Common myeloid progenitor, CD34-positive (primary cell): ENCODE measurements around the gene AFF3.

ENCODE experiments used
- CTCF ChIA-PET: fragments of 350-600 bp; sonication (Branson Sonifier 250); formaldehyde crosslinking; loops from one replicate; lab custom pipeline; 2021; ENCODE audit warnings: antibody characterized with exemption; lab: Charles Lee
- POLR2A ChIA-PET: fragments of 350-600 bp; sonication (Branson Sonifier 250); formaldehyde crosslinking; loops from one replicate; lab custom pipeline; 2021; ENCODE audit warnings: antibody characterized with exemption; lab: Charles Lee
- DNase-seq, 3 donors: peaks; one replicate each; pipeline versions ENCODE4 v3.0.0 to v3.0.0-alpha.2; 2013
- H3K27ac ChIP-seq, 2 experiments: 1 replicate in 1 of 2; 2 replicates in 1 of 2; pipeline ENCODE4 v1.7.0; 2013; ENCODE audit warnings: inconsistent platforms in 2 of 2, low read length in 2 of 2, mild to moderate bottlenecking in 2 of 2, low read depth in 1 of 2, moderate library complexity in 1 of 2; ENCODE audit not compliant: severe bottlenecking in 2 of 2, insufficient read depth in 1 of 2, poor library complexity in 1 of 2
- H3K27me3 ChIP-seq, 5 experiments: replicated peaks in 2 of 5; 1 replicate in 3 of 5; 2 replicates in 2 of 5; pipeline versions ENCODE4 v1.6.1 to v1.7.0; 2013; ENCODE audit warnings: low read length in 4 of 5, mild to moderate bottlenecking in 2 of 5, moderate library complexity in 2 of 5, inconsistent platforms in 1 of 5; ENCODE audit not compliant: insufficient read depth in 5 of 5, control insufficient read depth in 4 of 5
- H3K36me3 ChIP-seq, 4 experiments: 1 replicate in 2 of 4; 2 replicates in 2 of 4; pipeline versions ENCODE4 v1.6.1 to v1.7.0; 2013; ENCODE audit warnings: low read length in 3 of 4, control low read depth in 1 of 4, mild to moderate bottlenecking in 1 of 4; ENCODE audit not compliant: control insufficient read depth in 4 of 4, insufficient read depth in 4 of 4
- H3K4me1 ChIP-seq, 4 experiments: 1 replicate in 3 of 4; 2 replicates in 1 of 4; pipeline versions ENCODE4 v1.6.1 to v1.7.1; 2013; ENCODE audit warnings: low read length in 3 of 4, mild to moderate bottlenecking in 3 of 4, control low read depth in 1 of 4, inconsistent platforms in 1 of 4, moderate library complexity in 1 of 4; ENCODE audit not compliant: control insufficient read depth in 4 of 4, insufficient read depth in 4 of 4; ENCODE audit errors: control extremely low read depth in 1 of 4
- H3K4me3 ChIP-seq, 7 experiments: 1 replicate in 4 of 7; 2 replicates in 3 of 7; pipeline versions ENCODE4 v1.5.1 to v1.7.0; 2013; ENCODE audit warnings: mild to moderate bottlenecking in 7 of 7, low read length in 6 of 7, moderate library complexity in 6 of 7, inconsistent platforms in 2 of 7, low read depth in 2 of 7, control low read depth in 1 of 7; ENCODE audit not compliant: insufficient read depth in 4 of 7, control insufficient read depth in 1 of 7; ENCODE audit errors: extremely low read depth in 1 of 7
- H3K9me3 ChIP-seq, 5 experiments: 1 replicate in 4 of 5; 2 replicates in 1 of 5; pipeline versions ENCODE4 v1.6.1 to v1.7.1; 2013; ENCODE audit warnings: low read length in 4 of 5, mild to moderate bottlenecking in 2 of 5, inconsistent platforms in 1 of 5, low read depth in 1 of 5, moderate library complexity in 1 of 5; ENCODE audit not compliant: control insufficient read depth in 4 of 5, insufficient read depth in 2 of 5; ENCODE audit errors: control extremely low read depth in 1 of 5
- WGBS: methylation state at CpG from one replicate; pipeline ENCODE4 v1.1.5; 2013; ENCODE audit not compliant: insufficient coverage; 5-methylcytosine and 5-hydroxymethylcytosine counted together

The AFF3 gene

GRCh38 chr2:99987160-99987559 lies 155.2 kb downstream of the AFF3 start:
- Histone ChIP-seq H3K36me3 (peaks cover 0 to 6% (median 3%) of the 10 kb centered on the region in 4 experiments), H3K9me3 (peaks cover 0 to 2% (median 0%) of the 10 kb centered on the region in 5 experiments), H3K27me3 (no peaks in the 10 kb centered on the region), H3K4me1 (no peaks in the 10 kb centered on the region), H3K27ac (no peak overlapping the region), H3K4me3 (no peak overlapping the region)
- DNase-seq, result no peak
- 100% methylated on average over 3 of the region's 4 CpGs for WGBS
- CTCF ChIA-PET, result interaction anchor here (1.3 kb wide), 1 partner anchor 10 kb away, joined by 3 read pairs; no protein-coding TSS in a partner anchor
- POLR2A ChIA-PET, result no interaction called here

DNA sequence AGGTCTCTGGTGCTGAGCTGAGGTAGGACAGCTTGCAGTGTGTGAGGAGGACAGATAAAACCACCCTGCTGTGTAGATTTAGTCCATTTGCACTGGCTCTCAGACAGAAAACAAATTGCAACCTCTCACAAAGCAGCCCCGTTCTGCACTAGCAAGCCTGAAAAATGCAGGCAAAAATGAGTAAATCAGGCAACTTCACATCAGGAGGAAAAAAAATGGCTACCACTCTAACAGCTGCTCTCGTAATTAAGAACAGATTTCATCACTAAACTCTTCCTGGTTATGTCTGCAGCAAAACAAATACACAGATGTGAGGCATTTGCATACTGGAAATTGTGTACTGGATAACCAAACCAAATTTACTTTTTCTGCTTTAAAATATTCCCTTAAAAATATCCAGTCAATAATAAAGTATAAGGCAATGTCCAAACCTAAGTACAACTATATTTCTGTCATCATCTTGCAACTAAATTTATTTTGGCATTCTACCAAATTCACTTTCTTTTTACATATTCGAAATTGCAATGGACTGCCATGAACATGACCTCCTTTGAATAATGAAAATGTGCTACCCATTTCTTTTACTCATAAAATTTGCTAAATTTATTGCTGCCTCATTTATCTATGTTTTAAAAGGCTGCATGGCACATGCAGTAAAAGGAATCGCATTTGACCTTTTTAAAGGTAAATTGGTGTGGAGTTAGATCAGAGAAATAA lies 157.4 kb downstream of the AFF3 start:
- CTCF ChIA-PET, result no interaction called here
- WGBS, result 94% methylated on average over 2 of the region's 4 CpGs
- POLR2A ChIA-PET, result no interaction called here
- H3K9me3 ChIP-seq, result peaks cover 0 to 2% (median 0%) of the 10 kb centered on the region in 5 experiments
- no peaks in the 10 kb centered on the region for H3K4me1 ChIP-seq
- H3K36me3 ChIP-seq, result peaks cover 0 to 5% (median 3%) of the 10 kb centered on the region in 4 experiments
- H3K4me3 ChIP-seq, result no peak overlapping the region
- H3K27ac ChIP-seq, result no peak overlapping the region
- H3K27me3 ChIP-seq, result no peaks in the 10 kb centered on the region
- no peak for DNase-seq

DNA sequence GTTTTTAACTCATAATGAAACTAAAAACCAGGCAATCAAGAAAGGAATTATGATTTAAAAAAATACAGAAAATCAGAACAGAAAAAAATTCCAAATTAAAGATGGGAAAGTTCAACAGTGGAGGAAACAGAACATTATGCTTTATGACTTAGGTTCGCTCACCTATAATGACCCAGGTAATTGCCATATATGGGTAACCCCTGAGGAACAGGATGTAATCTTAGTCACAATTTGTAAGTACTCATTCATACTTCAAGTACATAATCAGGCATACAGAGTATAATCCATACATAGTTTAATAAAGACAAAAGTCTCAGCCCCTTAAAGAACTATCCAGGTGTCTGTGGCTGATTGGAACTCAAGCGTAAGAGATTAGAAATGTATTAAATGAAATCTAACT lies 159.6 kb downstream of the AFF3 start:
- Histone ChIP-seq H3K27me3 (no peaks in the 10 kb centered on the region), H3K36me3 (peaks cover 0 to 8% (median 3%) of the 10 kb centered on the region in 4 experiments), H3K4me1 (no peaks in the 10 kb centered on the region), H3K4me3 (no peak overlapping the region), H3K27ac (no peak overlapping the region), H3K9me3 (peaks cover 0 to 2% (median 0%) of the 10 kb centered on the region in 5 experiments)
- CTCF ChIA-PET, result interaction anchor here (1.7 kb wide), 1 partner anchor 9 kb away, joined by 3 read pairs; no protein-coding TSS in a partner anchor
- WGBS, result 100% methylated on average over 1 of the region's 2 CpGs
- no peak for DNase-seq
- POLR2A ChIA-PET, result no interaction called here

GRCh38 chr2:99981840-99982239 lies 160.6 kb downstream of the AFF3 start:
- CTCF ChIA-PET, result no interaction called here
- H3K4me1 ChIP-seq, result no peaks in the 10 kb centered on the region
- POLR2A ChIA-PET, result no interaction called here
- H3K4me3 ChIP-seq, result no peak overlapping the region
- DNase-seq, result no peak
- peaks cover 0 to 2% (median 0%) of the 10 kb centered on the region in 5 experiments for H3K9me3 ChIP-seq
- no peak overlapping the region for H3K27ac ChIP-seq
- H3K27me3 ChIP-seq, result no peaks in the 10 kb centered on the region
- 88% methylated on average over 1 of the region's 1 CpG for WGBS
- peaks cover 0 to 12% (median 2%) of the 10 kb centered on the region in 4 experiments for H3K36me3 ChIP-seq

- CTCF ChIA-PET, result no interaction called here
- Histone ChIP-seq H3K9me3 (peaks cover 0 to 2% (median 0%) of the 10 kb centered on the region in 5 experiments), H3K27me3 (no peaks in the 10 kb centered on the region), H3K4me1 (no peaks in the 10 kb centered on the region), H3K36me3 (peaks cover 0 to 12% (median 2%) of the 10 kb centered on the region in 4 experiments), H3K4me3 (no peak overlapping the region), H3K27ac (no peak overlapping the region)
- POLR2A ChIA-PET, result no interaction called here
- 96% methylated on average over 2 of the region's 2 CpGs for WGBS
- no peak for DNase-seq
Measured at GRCh38 chr2:99980176-99980575, 162.2 kb downstream of the AFF3 start.

DNA sequence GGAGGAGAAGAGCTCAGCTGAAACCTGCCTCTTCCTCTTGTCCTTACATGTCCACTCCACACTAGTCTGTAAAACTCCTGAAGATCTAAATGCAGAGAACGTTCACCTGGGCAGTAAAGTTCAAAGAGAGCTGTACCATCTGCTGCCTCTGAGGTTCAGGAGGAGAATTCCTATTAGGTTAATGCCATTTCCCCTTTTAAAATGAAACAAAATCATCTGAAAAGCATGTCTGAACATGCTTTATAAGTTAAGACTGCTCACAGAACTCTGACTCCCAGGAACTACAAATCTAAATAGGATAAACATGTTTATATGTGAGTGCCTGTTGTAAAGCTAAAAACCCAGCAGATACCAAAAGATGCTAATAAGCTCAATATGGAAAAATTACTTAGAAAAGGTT lies 164.4 kb downstream of the AFF3 start:
- 100% methylated on average over 1 of the region's 1 CpG for WGBS
- Histone ChIP-seq H3K27ac (no peak overlapping the region), H3K9me3 (peaks cover 0 to 2% (median 0%) of the 10 kb centered on the region in 5 experiments), H3K36me3 (peaks cover 0 to 12% (median 4%) of the 10 kb centered on the region in 4 experiments), H3K4me3 (no peak overlapping the region), H3K4me1 (no peaks in the 10 kb centered on the region), H3K27me3 (no peaks in the 10 kb centered on the region)
- ChIA-PET POLR2A (interaction anchor here (0.6 kb wide), 1 partner anchor 439 kb away, joined by 3 read pairs; the partner anchor contains the start of gene CHST10), CTCF (interaction anchor here (1.0 to 1.6 kb wide), 2 partner anchors 10 to 11 kb away, joined by 3 to 4 read pairs; no protein-coding TSS in a partner anchor)
- no peak for DNase-seq

DNA sequence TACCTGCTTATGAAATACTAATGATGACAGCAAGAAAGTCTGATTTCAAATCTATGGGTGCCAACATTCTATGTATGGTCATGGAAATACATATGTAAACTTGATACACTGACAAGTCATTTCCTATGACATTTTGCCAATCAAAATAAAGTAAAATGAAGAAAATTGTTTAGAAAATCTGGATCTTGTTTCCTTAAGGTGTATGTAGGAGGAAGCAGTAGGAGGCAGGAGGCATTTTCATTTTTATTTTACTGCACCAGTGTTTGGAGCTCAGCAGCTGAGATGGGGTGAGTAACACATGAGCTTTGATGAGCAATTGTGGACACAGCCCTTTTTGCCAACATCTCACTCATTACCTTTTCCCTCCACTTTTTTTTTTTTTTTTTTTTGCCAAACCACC lies 167.0 kb downstream of the AFF3 start:
- H3K36me3 ChIP-seq, result peaks cover 0 to 11% (median 3%) of the 10 kb centered on the region in 4 experiments
- no peaks in the 10 kb centered on the region for H3K4me1 ChIP-seq
- no peaks in the 10 kb centered on the region for H3K9me3 ChIP-seq
- no peaks in the 10 kb centered on the region for H3K27me3 ChIP-seq
- CTCF ChIA-PET, result interaction anchor here (0.6 kb wide), 1 partner anchor 38 kb away, joined by 3 read pairs; no protein-coding TSS in a partner anchor
- POLR2A ChIA-PET, result no interaction called here
- no peak overlapping the region for H3K4me3 ChIP-seq
- no peak for DNase-seq
- no peak overlapping the region for H3K27ac ChIP-seq
